ENCODE data around the gene KRR1.
"Not testable (repeated sequence)": the region's sequence is repeated elsewhere in the genome, so short reads cannot be mapped to it uniquely, and the experiment has no call there.

The KRR1 gene

GRCh38 chr12:75478116-75478794 lies 33.2 kb downstream of the KRR1 start:
- Histone ChIP-seq H3K9ac (ENCODE audit: low read length in 2 of 2) (no peak overlapping the region), H3K36me3 (ENCODE audit: control insufficient read depth in 2 of 2, insufficient read depth in 2 of 2, low read length in 2 of 2) (no peaks in the 10 kb centered on the region), H3K27ac (ENCODE audit: low read length) (no peak overlapping the region), H3K4me3 (ENCODE audit: low read length in 2 of 2) (no peak overlapping the region), H3K27me3 (ENCODE audit: control insufficient read depth in 1 of 2, insufficient read depth in 2 of 2, low read length in 2 of 2) (no peaks in the 10 kb centered on the region), H3K4me1 (ENCODE audit: control insufficient read depth, insufficient read depth, low read length) (peaks cover 4% of the 10 kb centered on the region), H3K9me3 (ENCODE audit: control insufficient read depth in 2 of 2, low read length in 2 of 2) (no peaks in the 10 kb centered on the region)

- Histone ChIP-seq H3K9ac (ENCODE audit: low read length in 2 of 2) (no peak overlapping the region), H3K27me3 (ENCODE audit: control insufficient read depth in 1 of 2, insufficient read depth in 2 of 2, low read length in 2 of 2) (no peaks in the 10 kb centered on the region), H3K4me3 (ENCODE audit: low read length in 2 of 2) (no peak overlapping the region), H3K4me1 (ENCODE audit: control insufficient read depth, insufficient read depth, low read length) (peaks cover 3% of the 10 kb centered on the region), H3K9me3 (ENCODE audit: control insufficient read depth in 2 of 2, low read length in 2 of 2) (no peaks in the 10 kb centered on the region), H3K27ac (ENCODE audit: low read length) (no peak overlapping the region), H3K36me3 (ENCODE audit: control insufficient read depth in 2 of 2, insufficient read depth in 2 of 2, low read length in 2 of 2) (no peaks in the 10 kb centered on the region)
These were observed 34.3 kb downstream of the KRR1 start for GRCh38 chr12:75477137-75477536.

GRCh38 chr12:75476071-75476470 lies 35.3 kb downstream of the KRR1 start:
- no peak overlapping the region for H3K27ac ChIP-seq (ENCODE audit: low read length)
- H3K9me3 ChIP-seq (ENCODE audit: control insufficient read depth in 2 of 2, low read length in 2 of 2) = no peaks in the 10 kb centered on the region
- no peak overlapping the region for H3K9ac ChIP-seq (ENCODE audit: low read length in 2 of 2)
- H3K36me3 ChIP-seq (ENCODE audit: control insufficient read depth in 2 of 2, insufficient read depth in 2 of 2, low read length in 2 of 2) = no peaks in the 10 kb centered on the region
- H3K4me1 ChIP-seq (ENCODE audit: control insufficient read depth, insufficient read depth, low read length) = no peaks in the 10 kb centered on the region
- no peak overlapping the region for H3K4me3 ChIP-seq (ENCODE audit: low read length in 2 of 2)
- H3K27me3 ChIP-seq (ENCODE audit: control insufficient read depth in 1 of 2, insufficient read depth in 2 of 2, low read length in 2 of 2) = no peaks in the 10 kb centered on the region

GRCh38 chr12:75474116-75474515 lies 37.3 kb downstream of the KRR1 start:
- H3K9ac ChIP-seq (ENCODE audit: low read length in 2 of 2) = no peak overlapping the region
- H3K9me3 ChIP-seq (ENCODE audit: control insufficient read depth in 2 of 2, low read length in 2 of 2) = no peaks in the 10 kb centered on the region
- no peaks in the 10 kb centered on the region for H3K4me1 ChIP-seq (ENCODE audit: control insufficient read depth, insufficient read depth, low read length)
- no peak overlapping the region for H3K27ac ChIP-seq (ENCODE audit: low read length)
- no peak overlapping the region for H3K4me3 ChIP-seq (ENCODE audit: low read length in 2 of 2)
- H3K27me3 ChIP-seq (ENCODE audit: control insufficient read depth in 1 of 2, insufficient read depth in 2 of 2, low read length in 2 of 2) = no peaks in the 10 kb centered on the region
- H3K36me3 ChIP-seq (ENCODE audit: control insufficient read depth in 2 of 2, insufficient read depth in 2 of 2, low read length in 2 of 2) = no peaks in the 10 kb centered on the region

- Histone ChIP-seq H3K9ac (ENCODE audit: low read length in 2 of 2) (no peak overlapping the region), H3K27ac (ENCODE audit: low read length) (no peak overlapping the region), H3K9me3 (ENCODE audit: control insufficient read depth in 2 of 2, low read length in 2 of 2) (no peaks in the 10 kb centered on the region), H3K4me1 (ENCODE audit: control insufficient read depth, insufficient read depth, low read length) (no peaks in the 10 kb centered on the region), H3K36me3 (ENCODE audit: control insufficient read depth in 2 of 2, insufficient read depth in 2 of 2, low read length in 2 of 2) (no peaks in the 10 kb centered on the region), H3K4me3 (ENCODE audit: low read length in 2 of 2) (no peak overlapping the region), H3K27me3 (ENCODE audit: control insufficient read depth in 1 of 2, insufficient read depth in 2 of 2, low read length in 2 of 2) (no peaks in the 10 kb centered on the region)
These were observed 39.2 kb downstream of the KRR1 start for GRCh38 chr12:75471902-75472890.

- Histone ChIP-seq H3K36me3 (ENCODE audit: control insufficient read depth in 2 of 2, insufficient read depth in 2 of 2, low read length in 2 of 2) (no peaks in the 10 kb centered on the region), H3K27ac (ENCODE audit: low read length) (no peak overlapping the region), H3K27me3 (ENCODE audit: control insufficient read depth in 1 of 2, insufficient read depth in 2 of 2, low read length in 2 of 2) (no peaks in the 10 kb centered on the region), H3K4me3 (ENCODE audit: low read length in 2 of 2) (no peak overlapping the region), H3K9me3 (ENCODE audit: control insufficient read depth in 2 of 2, low read length in 2 of 2) (peaks cover 0 to 2% of the 10 kb centered on the region in 2 donors), H3K4me1 (ENCODE audit: control insufficient read depth, insufficient read depth, low read length) (no peaks in the 10 kb centered on the region), H3K9ac (ENCODE audit: low read length in 2 of 2) (no peak overlapping the region)
These were observed 51.2 kb downstream of the KRR1 start for GRCh38 chr12:75460204-75460603.

GRCh38 chr12:75459755-75460154 lies 51.7 kb downstream of the KRR1 start:
- Histone ChIP-seq H3K4me3 (ENCODE audit: low read length in 2 of 2) (no peak overlapping the region), H3K9me3 (ENCODE audit: control insufficient read depth in 2 of 2, low read length in 2 of 2) (peaks cover 0 to 2% of the 10 kb centered on the region in 2 donors), H3K9ac (ENCODE audit: low read length in 2 of 2) (no peak overlapping the region), H3K4me1 (ENCODE audit: control insufficient read depth, insufficient read depth, low read length) (no peaks in the 10 kb centered on the region), H3K36me3 (ENCODE audit: control insufficient read depth in 2 of 2, insufficient read depth in 2 of 2, low read length in 2 of 2) (no peaks in the 10 kb centered on the region), H3K27ac (ENCODE audit: low read length) (no peak overlapping the region), H3K27me3 (ENCODE audit: control insufficient read depth in 1 of 2, insufficient read depth in 2 of 2, low read length in 2 of 2) (no peaks in the 10 kb centered on the region)

- H3K27me3 ChIP-seq (ENCODE audit: control insufficient read depth in 1 of 2, insufficient read depth in 2 of 2, low read length in 2 of 2); H3K36me3 ChIP-seq (ENCODE audit: control insufficient read depth in 2 of 2, insufficient read depth in 2 of 2, low read length in 2 of 2); H3K4me3 ChIP-seq (ENCODE audit: low read length in 2 of 2); H3K27ac ChIP-seq (ENCODE audit: low read length); H3K9ac ChIP-seq (ENCODE audit: low read length in 2 of 2); H3K9me3 ChIP-seq (ENCODE audit: control insufficient read depth in 2 of 2, low read length in 2 of 2); H3K4me1 ChIP-seq (ENCODE audit: control insufficient read depth, insufficient read depth, low read length): not testable (repeated sequence)
These were observed 53.5 kb downstream of the KRR1 start for GRCh38 chr12:75457866-75458265.

- Histone ChIP-seq H3K27me3 (ENCODE audit: control insufficient read depth in 1 of 2, insufficient read depth in 2 of 2, low read length in 2 of 2) (no peaks in the 10 kb centered on the region), H3K9me3 (ENCODE audit: control insufficient read depth in 2 of 2, low read length in 2 of 2) (peaks cover 0 to 2% of the 10 kb centered on the region in 2 donors), H3K36me3 (ENCODE audit: control insufficient read depth in 2 of 2, insufficient read depth in 2 of 2, low read length in 2 of 2) (no peaks in the 10 kb centered on the region), H3K27ac (ENCODE audit: low read length) (no peak overlapping the region), H3K4me3 (ENCODE audit: low read length in 2 of 2) (no peak overlapping the region), H3K9ac (ENCODE audit: low read length in 2 of 2) (no peak overlapping the region), H3K4me1 (ENCODE audit: control insufficient read depth, insufficient read depth, low read length) (no peaks in the 10 kb centered on the region)
These were observed 54.2 kb downstream of the KRR1 start for GRCh38 chr12:75457191-75457590.

- Histone ChIP-seq H3K36me3 (ENCODE audit: control insufficient read depth in 2 of 2, insufficient read depth in 2 of 2, low read length in 2 of 2) (no peaks in the 10 kb centered on the region), H3K9ac (ENCODE audit: low read length in 2 of 2) (no peak overlapping the region), H3K27me3 (ENCODE audit: control insufficient read depth in 1 of 2, insufficient read depth in 2 of 2, low read length in 2 of 2) (no peaks in the 10 kb centered on the region), H3K4me3 (ENCODE audit: low read length in 2 of 2) (no peak overlapping the region), H3K4me1 (ENCODE audit: control insufficient read depth, insufficient read depth, low read length) (no peaks in the 10 kb centered on the region), H3K9me3 (ENCODE audit: control insufficient read depth in 2 of 2, low read length in 2 of 2) (peaks cover 0 to 2% of the 10 kb centered on the region in 2 donors), H3K27ac (ENCODE audit: low read length) (no peak overlapping the region)
These were observed 55.6 kb downstream of the KRR1 start for GRCh38 chr12:75455839-75456238.

All from stomach smooth muscle (tissue), 2 donors.